ENCODE data around the gene SH3D21.

GRCh38 chr1:36274201-36274600 is 32.0 kb upstream of the SH3D21 start:
- TF ChIP-seq CTCF (IDR thresholded peaks at IDR 0.05; ENCODE audit: low read depth, low read length, poor library complexity, severe bottlenecking), result no peak
- TF ChIP-seq EZH2phosphoT487 (IDR thresholded peaks at IDR 0.05; ENCODE audit: borderline replicate concordance, low read length), result no peak

Measured in DOHH2 (cell line).